B cell (primary cell): Measurements from ENCODE around the gene PHOSPHO1. TPM values are rescaled to one million over a fixed set of nuclear protein-coding genes. Genes with fewer than 3 reads are reported as not detected.

ENCODE experiments used
- ATAC-seq: fragments of 200-7000 bp; cut with Tn5 transposase; one replicate; pipeline ENCODE4 v1.10.0; 2021; ENCODE audit warnings: low read depth, mild to moderate bottlenecking, moderate number of reproducible peaks, moderate library complexity
- CTCF ChIA-PET: fragments of 350-600 bp; sonication (Branson Sonifier 250); formaldehyde crosslinking; loops from one replicate; lab custom pipeline; 2021; ENCODE audit warnings: antibody characterized with exemption, inconsistent platforms; lab: Charles Lee
- POLR2A ChIA-PET: fragments of 350-600 bp; sonication (Branson Sonifier 250); formaldehyde crosslinking; loops from one replicate; lab custom pipeline; 2021; ENCODE audit warnings: antibody characterized with exemption; lab: Charles Lee
- DNase-seq: peaks from one replicate; pipeline ENCODE4 v3.0.0; 2013
- H2AFZ ChIP-seq: 2 replicates; pipeline ENCODE4 v1.6.1; 2012; ENCODE audit warnings: mild to moderate bottlenecking, low read depth, low read length; ENCODE audit not compliant: insufficient read depth, poor library complexity, severe bottlenecking
- H3K27ac ChIP-seq, 2 donors: 1 replicate in 1 of 2; 2 replicates in 1 of 2; pipeline ENCODE4 v1.5.1; 2012 to 2013; ENCODE audit warnings: low read length in 2 of 2, mild to moderate bottlenecking in 2 of 2, moderate library complexity in 1 of 2
- H3K27me3 ChIP-seq, 4 experiments: fragments of 200-600 bp in 1 of 4; sonication (generic) in 1 of 4; replicated peaks in 1 of 4; 1 replicate in 2 of 4; 2 replicates in 2 of 4; pipeline versions ENCODE4 v1.6.1 to v1.7.0; 2013 to 2016; ENCODE audit warnings: low read length in 3 of 4, mild to moderate bottlenecking in 2 of 4, mixed read lengths in 1 of 4, moderate library complexity in 1 of 4; ENCODE audit not compliant: insufficient read depth in 4 of 4, control insufficient read depth in 3 of 4; ENCODE audit errors: control extremely low read depth in 1 of 4
- H3K36me3 ChIP-seq, 2 experiments: replicated peaks in 1 of 2; 1 replicate in 1 of 2; 2 replicates in 1 of 2; pipeline versions ENCODE4 v1.6.1 to v1.7.1; 2013; ENCODE audit warnings: low read length in 1 of 2; ENCODE audit not compliant: insufficient read depth in 2 of 2, control insufficient read depth in 1 of 2; ENCODE audit errors: control extremely low read depth in 1 of 2, extremely low read depth in 1 of 2
- H3K4me1 ChIP-seq, 2 donors: fragments of 200-600 bp in 1 of 2; sonication (generic) in 1 of 2; 1 replicate in 1 of 2; 2 replicates in 1 of 2; pipeline versions ENCODE4 v1.5.1 to v1.6.1; 2013 to 2017; ENCODE audit warnings: low read length in 2 of 2; ENCODE audit not compliant: control insufficient read depth in 2 of 2, insufficient read depth in 2 of 2
- H3K4me2 ChIP-seq: replicated peaks from 2 replicates; pipeline ENCODE3; 2012; ENCODE audit warnings: mild to moderate bottlenecking, low read depth, low read length; ENCODE audit not compliant: poor library complexity, severe bottlenecking
- H3K4me3 ChIP-seq, 5 experiments: fragments of 200-600 bp in 1 of 5; sonication (generic) in 1 of 5; 1 replicate in 3 of 5; 2 replicates in 2 of 5; pipeline versions ENCODE4 v1.5.1 to v1.7.0; 2011 to 2016; ENCODE audit warnings: low read length in 4 of 5, mild to moderate bottlenecking in 4 of 5, low read depth in 2 of 5, control low read depth in 1 of 5, moderate library complexity in 1 of 5; ENCODE audit not compliant: insufficient read depth in 1 of 5; ENCODE audit errors: control extremely low read depth in 1 of 5, extremely low read depth in 1 of 5
- H3K79me2 ChIP-seq: fragments of 200-600 bp; sonication (generic); one replicate; pipeline ENCODE4 v1.6.0; 2016; ENCODE audit warnings: low read length; ENCODE audit not compliant: control insufficient read depth, insufficient read depth
- H3K9ac ChIP-seq: fragments of 200-600 bp; sonication (generic); 2 replicates; pipeline ENCODE4 v1.6.1; 2017; ENCODE audit warnings: mild to moderate bottlenecking, low read length, moderate library complexity
- H3K9me3 ChIP-seq, 3 donors: one replicate each; pipeline versions ENCODE4 v1.6.1 to v1.7.1; 2013; ENCODE audit warnings: low read length in 2 of 3; ENCODE audit not compliant: control insufficient read depth in 2 of 3, insufficient read depth in 1 of 3; ENCODE audit errors: control extremely low read depth in 1 of 3
- H4K20me1 ChIP-seq: 2 replicates; pipeline ENCODE4 v1.6.0; 2012; ENCODE audit warnings: mild to moderate bottlenecking, low read length; ENCODE audit not compliant: insufficient read depth, control insufficient read depth, poor library complexity, severe bottlenecking
- H3K27ac Mint-ChIP-seq: one replicate; pipeline ENCODE4 v1.8.0; 2021; ENCODE audit warnings: mixed read lengths
- H3K27me3 Mint-ChIP-seq: one replicate; pipeline ENCODE4 v1.8.0; 2021; ENCODE audit warnings: mixed read lengths
- H3K4me1 Mint-ChIP-seq: one replicate; pipeline ENCODE4 v1.8.0; 2021; ENCODE audit warnings: mixed read lengths
- H3K4me3 Mint-ChIP-seq: one replicate; pipeline ENCODE4 v1.8.0; 2021; ENCODE audit warnings: mixed read lengths
- H3K9me3 Mint-ChIP-seq: one replicate; pipeline ENCODE4 v1.8.0; 2022; ENCODE audit warnings: mixed read lengths; ENCODE audit not compliant: insufficient read depth
- EZH2 ChIP-seq: IDR thresholded peaks from 2 replicates; pipeline ENCODE4 v1.6.1; 2012; ENCODE audit warnings: borderline replicate concordance, low read depth, mild to moderate bottlenecking, moderate library complexity, low read length; ENCODE audit not compliant: insufficient read depth, poor library complexity, severe bottlenecking
- WGBS: methylation state at CpG from one replicate; pipeline ENCODE4 v1.1.5; 2013; ENCODE audit warnings: missing lambda C conversion rate; ENCODE audit not compliant: insufficient coverage; 5-methylcytosine and 5-hydroxymethylcytosine counted together
- intact Hi-C: fragments of 100-400 bp; cut with micrococcal nuclease; formaldehyde crosslinking; loops from one replicate; pipeline ENCODE4 v1.10.0; 2022
- polyA plus RNA-seq: library from polyadenylated mRNA; depleted of rRNA; stranded (reverse); fragments of >200 nt; gene quantifications from 2 replicates; pipeline ENCODE4 v1.2.3, GENCODE V29; 2012
- total RNA-seq, 2 donors: library from RNA; stranded (reverse); fragments of 120-200 nt in 1 of 2; gene quantifications; 1 replicate in 1 of 2; 2 replicates in 1 of 2; pipeline versions ENCODE4 v1.2.3 to v1.2.4, GENCODE V29; 2013 to 2022
- TF ChIP-seq, protein P1 (sequence below): fragments of 200-600 bp; IDR thresholded peaks from one replicate; pipeline ENCODE4 v1.8.0; 2022; ENCODE audit warnings: antibody characterized with exemption, mild to moderate bottlenecking

PHOSPHO1 gene
- total and polyA plus RNA-seq, 2 donors (not counting 1 experiment from before 2014, with no cell fraction given): 0.15 TPM; not detected in 1

DNA sequence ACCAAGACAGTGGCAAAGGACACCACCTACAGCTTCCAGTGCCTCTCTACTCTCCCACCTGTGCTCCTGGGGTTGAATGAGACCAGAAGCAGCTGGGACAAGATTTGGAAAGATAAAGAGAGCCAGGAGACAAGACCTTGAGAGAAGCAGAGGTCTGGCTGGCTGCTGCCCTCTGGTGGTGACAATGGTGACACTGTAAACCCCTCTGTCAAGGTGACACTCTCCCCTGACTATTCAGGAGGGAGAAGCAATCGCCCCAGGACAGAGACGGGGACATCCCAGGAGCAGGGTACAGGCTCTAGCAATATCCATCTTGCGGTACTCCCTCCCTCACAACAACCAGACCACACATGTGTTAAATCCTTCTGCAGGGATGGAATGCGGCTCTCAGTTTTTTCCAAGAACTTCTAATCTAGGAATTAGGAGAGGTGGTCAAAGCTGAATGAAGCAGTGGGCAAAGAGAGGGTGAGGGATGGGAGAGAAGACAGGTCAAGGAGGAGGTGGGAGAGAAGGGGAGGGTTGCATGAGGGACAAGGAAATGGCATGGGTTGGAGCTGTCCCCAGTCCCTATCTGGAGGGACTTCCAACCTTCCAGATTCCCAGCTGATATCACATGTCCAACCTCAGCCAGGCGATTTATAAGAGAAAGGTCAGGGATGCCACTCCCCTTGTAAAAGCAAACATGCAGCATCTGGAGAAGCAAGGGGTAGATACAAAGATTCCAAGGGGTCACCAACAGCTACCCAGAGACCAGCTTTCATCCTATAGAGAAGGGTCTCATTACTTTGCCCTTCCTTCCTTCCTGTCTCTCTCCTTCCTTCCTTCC, 2.9 kb downstream of the PHOSPHO1 start:
- Histone ChIP-seq H3K4me2 (peak overlapping the region; percentile 10), H3K4me1 (peaks cover 48 to 57% of the 10 kb centered on the region in 2 donors)

More for the DNA sequence above, 2.9 kb downstream of the PHOSPHO1 start:
- peak overlapping the region; percentile 16 for H3K27ac Mint-ChIP-seq
- Histone ChIP-seq H3K27ac (no peak overlapping the region), H3K27me3 (peaks cover 0 to 32% (median 15%) of the 10 kb centered on the region in 4 experiments), H4K20me1 (peaks cover 10% of the 10 kb centered on the region), H3K9me3 (peaks cover 0 to 5% (median 0%) of the 10 kb centered on the region in 3 donors), H3K36me3 (peaks cover 0 to 5% of the 10 kb centered on the region in 2 experiments), H2AFZ (no peak overlapping the region), H3K4me3 (no peak overlapping the region), H3K79me2 (no peaks in the 10 kb centered on the region), H3K9ac (no peak overlapping the region)
- CTCF ChIA-PET: interaction anchor here (0.6 to 9.5 kb wide), 24 partner anchors 8 to 297 kb away, joined by 3 to 332 read pairs (median 4); partner anchors contain the start of genes ABI3 and GNGT2
- no peaks in the 10 kb centered on the region for H3K9me3 Mint-ChIP-seq
- intact Hi-C loops: loop anchor here (1.0 to 5.0 kb wide), 5 partner anchors 11 to 47 kb away; partner anchors contain the start of genes ABI3 and GNGT2
- peak overlapping the region; percentile 63 for H3K4me3 Mint-ChIP-seq
- peak; percentile 42 for ATAC-seq
- H3K4me1 Mint-ChIP-seq: peaks cover 45% of the 10 kb centered on the region
- WGBS: 0% methylated on average over 2 of the region's 5 CpGs
- peak; percentile 87 for DNase-seq
- peaks cover 10% of the 10 kb centered on the region for H3K27me3 Mint-ChIP-seq
- POLR2A ChIA-PET: interaction anchor here (0.6 to 3.3 kb wide), 4 partner anchors 9 to 1137 kb away, joined by 5 to 11 read pairs (median 7); no protein-coding TSS in a partner anchor
- TF ChIP-seq, protein P1, sequence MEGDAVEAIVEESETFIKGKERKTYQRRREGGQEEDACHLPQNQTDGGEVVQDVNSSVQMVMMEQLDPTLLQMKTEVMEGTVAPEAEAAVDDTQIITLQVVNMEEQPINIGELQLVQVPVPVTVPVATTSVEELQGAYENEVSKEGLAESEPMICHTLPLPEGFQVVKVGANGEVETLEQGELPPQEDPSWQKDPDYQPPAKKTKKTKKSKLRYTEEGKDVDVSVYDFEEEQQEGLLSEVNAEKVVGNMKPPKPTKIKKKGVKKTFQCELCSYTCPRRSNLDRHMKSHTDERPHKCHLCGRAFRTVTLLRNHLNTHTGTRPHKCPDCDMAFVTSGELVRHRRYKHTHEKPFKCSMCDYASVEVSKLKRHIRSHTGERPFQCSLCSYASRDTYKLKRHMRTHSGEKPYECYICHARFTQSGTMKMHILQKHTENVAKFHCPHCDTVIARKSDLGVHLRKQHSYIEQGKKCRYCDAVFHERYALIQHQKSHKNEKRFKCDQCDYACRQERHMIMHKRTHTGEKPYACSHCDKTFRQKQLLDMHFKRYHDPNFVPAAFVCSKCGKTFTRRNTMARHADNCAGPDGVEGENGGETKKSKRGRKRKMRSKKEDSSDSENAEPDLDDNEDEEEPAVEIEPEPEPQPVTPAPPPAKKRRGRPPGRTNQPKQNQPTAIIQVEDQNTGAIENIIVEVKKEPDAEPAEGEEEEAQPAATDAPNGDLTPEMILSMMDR: peak; percentile 89
- no peak for TF ChIP-seq EZH2
